Brain pericyte (primary cell): ENCODE results near the gene NECTIN2.
A peak's percentile ranks its signal among the peaks of the same experiment; 100 is the strongest.
"Not testable (repeated sequence)": the region's sequence is repeated elsewhere in the genome, so short reads cannot be mapped to it uniquely, and the experiment has no call there.

ENCODE experiments used
- DNase-seq: peaks from one replicate; pipeline ENCODE4 v3.0.0-alpha.2; 2012; ENCODE audit warnings: low read depth, low spot score

Gene NECTIN2

GRCh38 chr19:44908074-44908835 lies 62.2 kb downstream of the NECTIN2 start:
- DNase-seq, result no peak

GRCh38 chr19:44908836-44909261 lies 62.8 kb downstream of the NECTIN2 start:
- DNase-seq, result no peak

- no peak for DNase-seq
Measured at GRCh38 chr19:44909775-44910174, 63.7 kb downstream of the NECTIN2 start.

- DNase-seq, result not testable (repeated sequence)
Measured at GRCh38 chr19:44911896-44912295, 65.8 kb downstream of the NECTIN2 start.

- no peak for DNase-seq
Measured at GRCh38 chr19:44912854-44913253, 66.8 kb downstream of the NECTIN2 start.

GRCh38 chr19:44913512-44914432 lies 67.7 kb downstream of the NECTIN2 start:
- not testable (repeated sequence) for DNase-seq

- DNase-seq, result not testable (repeated sequence)
Measured at GRCh38 chr19:44914433-44915206, 68.5 kb downstream of the NECTIN2 start, which contains the start of gene APOC1. TSS of gene APOC1 (plus strand) at chr19:44914608. CDS start at chr19:44914892, 284 bp downstream.

- DNase-seq, result no peak
Measured at GRCh38 chr19:44924243-44924725, 78.2 kb downstream of the NECTIN2 start.

GRCh38 chr19:44925114-44925891 lies 79.2 kb downstream of the NECTIN2 start:
- peak; percentile 75 for DNase-seq

- DNase-seq, result not testable (repeated sequence)
Measured at GRCh38 chr19:44926245-44927077, 80.4 kb downstream of the NECTIN2 start.

- DNase-seq, result peak; percentile 83
Measured at GRCh38 chr19:44927746-44928145, 81.6 kb downstream of the NECTIN2 start.

- DNase-seq, result no peak
Measured at GRCh38 chr19:44930088-44930487, 84.0 kb downstream of the NECTIN2 start.

- no peak for DNase-seq
Measured at GRCh38 chr19:44931541-44931940, 85.4 kb downstream of the NECTIN2 start.
